Lower leg skin (tissue), 4 donors: ENCODE data around the gene IRF2BPL. TPM values are rescaled to one million over a fixed set of nuclear protein-coding genes. Genes with fewer than 3 reads are reported as not detected.

Experiments
- DNase-seq, 2 donors: peaks; one replicate each; pipeline ENCODE4 v3.0.0-alpha.2; 2019; ENCODE audit warnings: low spot score in 2 of 2
- H3K4me3 ChIP-seq: fragments of 200-600 bp; sonication (generic); 2 replicates; pipeline ENCODE4 v1.5.1; 2017; ENCODE audit warnings: mild to moderate bottlenecking, low read depth; ENCODE audit not compliant: poor library complexity, severe bottlenecking
- POLR2A ChIP-seq, 2 donors: fragments of 450-650 bp; IDR thresholded peaks; one replicate each; pipeline ENCODE4 v1.6.1; 2016 to 2017; ENCODE audit warnings: antibody characterized with exemption in 2 of 2, mild to moderate bottlenecking in 1 of 2, moderate library complexity in 1 of 2
- WGBS, 2 donors: methylation state at CpG; one replicate each; pipeline ENCODE4 v1.1.5; 2018; 5-methylcytosine and 5-hydroxymethylcytosine counted together
- intact Hi-C: fragments of 100-400 bp; cut with DNase I; formaldehyde crosslinking; loops from one replicate; pipeline ENCODE4 v1.15.0; 2023; ENCODE audit warnings: low total_unique reads
- total RNA-seq, 4 donors: library from RNA; depleted of rRNA; stranded (reverse); fragments of >200 nt; gene quantifications; one replicate each; pipeline ENCODE4 v1.1.0, GENCODE V29; 2016
- TF ChIP-seq, protein P1 (sequence below), 3 donors: fragments of 450-650 bp; IDR thresholded peaks; one replicate each; pipeline ENCODE4 v1.5.1; 2016; ENCODE audit warnings: antibody characterized with exemption in 3 of 3, mild to moderate bottlenecking in 3 of 3, moderate library complexity in 2 of 3

Gene IRF2BPL
- total RNA-seq, 4 donors from 2014 or later, result 64.5 to 100 (median 94.0) TPM

DNA sequence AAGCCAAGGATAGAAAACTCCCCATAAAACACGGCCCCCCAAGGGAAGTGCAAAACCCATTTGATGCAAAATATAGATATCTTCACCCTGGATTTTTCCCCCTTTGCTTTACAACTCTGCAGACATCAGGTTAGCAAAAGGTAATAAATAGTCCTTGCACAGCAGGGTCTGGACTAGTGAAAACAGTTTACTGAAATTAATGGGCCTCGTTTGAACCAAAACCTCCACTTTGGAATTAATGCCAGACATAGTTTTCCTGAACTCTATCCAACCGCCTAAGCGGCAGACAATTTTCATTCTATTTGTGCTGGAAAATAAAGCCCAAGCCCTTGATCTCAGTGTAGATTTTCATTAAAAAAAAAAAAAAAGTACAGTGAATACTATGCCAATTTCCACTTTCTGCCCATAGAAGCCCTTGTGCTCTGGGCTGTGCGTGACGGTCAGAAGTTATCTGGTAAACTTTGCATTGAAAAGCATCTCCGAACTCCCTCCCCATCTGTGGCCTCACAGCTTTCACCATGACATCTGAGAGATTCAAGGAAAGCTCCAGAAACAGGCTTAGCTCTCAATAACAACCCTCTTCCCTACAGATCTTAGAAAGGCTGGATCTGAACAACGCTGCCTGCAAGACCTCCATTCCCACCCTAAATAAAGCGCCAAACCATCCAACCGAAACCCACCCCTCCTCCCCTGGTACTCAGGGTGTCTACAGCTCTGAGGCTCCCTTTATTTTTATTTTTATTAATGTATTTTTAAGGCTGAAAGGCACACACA is 11.0 kb upstream of the IRF2BPL start:
- H3K4me3 ChIP-seq, result no peak overlapping the region
- 8% methylated on average over 10 of the region's 10 CpGs for WGBS, 2 donors
- intact Hi-C loops, result no loop called here
- no peak for DNase-seq
- TF ChIP-seq, protein P1, sequence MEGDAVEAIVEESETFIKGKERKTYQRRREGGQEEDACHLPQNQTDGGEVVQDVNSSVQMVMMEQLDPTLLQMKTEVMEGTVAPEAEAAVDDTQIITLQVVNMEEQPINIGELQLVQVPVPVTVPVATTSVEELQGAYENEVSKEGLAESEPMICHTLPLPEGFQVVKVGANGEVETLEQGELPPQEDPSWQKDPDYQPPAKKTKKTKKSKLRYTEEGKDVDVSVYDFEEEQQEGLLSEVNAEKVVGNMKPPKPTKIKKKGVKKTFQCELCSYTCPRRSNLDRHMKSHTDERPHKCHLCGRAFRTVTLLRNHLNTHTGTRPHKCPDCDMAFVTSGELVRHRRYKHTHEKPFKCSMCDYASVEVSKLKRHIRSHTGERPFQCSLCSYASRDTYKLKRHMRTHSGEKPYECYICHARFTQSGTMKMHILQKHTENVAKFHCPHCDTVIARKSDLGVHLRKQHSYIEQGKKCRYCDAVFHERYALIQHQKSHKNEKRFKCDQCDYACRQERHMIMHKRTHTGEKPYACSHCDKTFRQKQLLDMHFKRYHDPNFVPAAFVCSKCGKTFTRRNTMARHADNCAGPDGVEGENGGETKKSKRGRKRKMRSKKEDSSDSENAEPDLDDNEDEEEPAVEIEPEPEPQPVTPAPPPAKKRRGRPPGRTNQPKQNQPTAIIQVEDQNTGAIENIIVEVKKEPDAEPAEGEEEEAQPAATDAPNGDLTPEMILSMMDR (IDR thresholded peaks at IDR 0.05), result no peak
- TF ChIP-seq POLR2A (IDR thresholded peaks at IDR 0.05), result no peak

DNA sequence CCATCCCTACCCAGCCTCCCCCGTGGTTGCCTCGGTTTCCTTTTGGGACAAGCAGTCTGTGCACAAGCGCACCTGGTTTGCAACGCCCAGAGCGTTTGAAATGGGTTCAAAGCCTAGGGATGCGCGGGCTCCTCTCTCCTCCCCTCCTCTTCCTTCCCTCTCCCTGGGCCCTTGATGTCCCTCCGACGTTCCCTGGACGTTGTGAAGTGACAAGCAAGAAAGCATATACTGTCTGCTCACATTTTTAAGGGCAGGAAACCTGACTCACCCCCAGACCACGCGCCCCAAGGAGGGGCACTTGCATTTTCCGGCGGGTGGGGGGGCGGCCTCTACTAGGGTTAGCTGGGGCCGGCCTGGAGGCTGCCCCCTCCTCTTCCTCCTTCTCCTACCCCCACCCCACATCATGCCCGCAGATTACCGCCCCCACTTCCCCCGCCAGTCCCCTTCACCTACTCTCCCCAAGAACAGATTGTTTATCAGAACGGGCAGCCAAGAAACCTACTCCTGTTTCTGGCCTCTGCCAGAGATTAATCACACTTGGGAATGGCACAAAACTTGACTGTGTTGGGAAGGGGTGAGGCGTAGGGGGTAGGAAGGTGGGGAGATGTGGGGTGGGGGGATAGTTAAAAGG is 9.5 kb upstream of the IRF2BPL start:
- DNase-seq, result no peak
- TF ChIP-seq, protein P1 (IDR thresholded peaks at IDR 0.05), result no peak
- no peak for TF ChIP-seq POLR2A (IDR thresholded peaks at IDR 0.05)
- no peak overlapping the region for H3K4me3 ChIP-seq
- WGBS, 2 donors, result 16 to 20% methylated on average over 21 of the region's 21 CpGs
- intact Hi-C loops, result no loop called here

DNA sequence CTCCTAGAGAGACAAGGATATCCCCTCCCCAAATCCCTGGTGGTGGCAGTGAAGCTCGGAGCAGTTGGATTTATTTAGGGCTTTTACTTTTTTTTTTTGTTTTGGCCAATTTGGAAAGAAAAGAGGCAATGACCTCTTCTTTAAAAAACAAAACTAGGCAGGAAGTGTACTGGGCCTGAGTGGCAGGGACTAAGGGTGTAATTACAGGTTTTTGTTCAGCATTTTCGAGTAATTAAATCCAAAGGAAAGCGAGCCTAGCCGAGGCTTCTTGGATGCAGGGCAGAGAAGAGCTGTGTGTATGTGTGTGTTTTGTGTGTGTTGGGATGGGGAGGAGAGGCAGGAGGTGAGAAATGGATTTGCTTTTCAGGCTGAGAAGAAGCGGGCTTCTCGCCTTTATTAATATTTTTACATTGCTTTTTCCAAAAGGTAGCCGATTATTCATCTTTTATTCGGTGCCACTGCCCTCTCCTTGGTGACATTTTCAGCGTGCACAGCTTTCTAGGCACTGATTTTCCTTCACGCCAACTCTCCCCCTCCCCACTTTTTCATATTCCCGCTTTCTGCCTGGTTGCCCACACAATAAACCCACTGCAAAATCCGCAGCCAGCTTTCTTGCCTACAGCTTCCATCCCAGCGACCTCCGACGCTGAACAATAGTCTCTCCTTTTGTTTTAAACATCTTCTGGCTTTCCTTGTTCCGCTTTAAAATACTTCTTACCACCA is 8.9 kb upstream of the IRF2BPL start:
- H3K4me3 ChIP-seq, result no peak overlapping the region
- 58 to 71% methylated on average over 16 of the region's 16 CpGs for WGBS, 2 donors
- TF ChIP-seq, protein P1 (IDR thresholded peaks at IDR 0.05), result no peak
- no peak for TF ChIP-seq POLR2A (IDR thresholded peaks at IDR 0.05)
- no peak for DNase-seq
- intact Hi-C loops, result no loop called here

DNA sequence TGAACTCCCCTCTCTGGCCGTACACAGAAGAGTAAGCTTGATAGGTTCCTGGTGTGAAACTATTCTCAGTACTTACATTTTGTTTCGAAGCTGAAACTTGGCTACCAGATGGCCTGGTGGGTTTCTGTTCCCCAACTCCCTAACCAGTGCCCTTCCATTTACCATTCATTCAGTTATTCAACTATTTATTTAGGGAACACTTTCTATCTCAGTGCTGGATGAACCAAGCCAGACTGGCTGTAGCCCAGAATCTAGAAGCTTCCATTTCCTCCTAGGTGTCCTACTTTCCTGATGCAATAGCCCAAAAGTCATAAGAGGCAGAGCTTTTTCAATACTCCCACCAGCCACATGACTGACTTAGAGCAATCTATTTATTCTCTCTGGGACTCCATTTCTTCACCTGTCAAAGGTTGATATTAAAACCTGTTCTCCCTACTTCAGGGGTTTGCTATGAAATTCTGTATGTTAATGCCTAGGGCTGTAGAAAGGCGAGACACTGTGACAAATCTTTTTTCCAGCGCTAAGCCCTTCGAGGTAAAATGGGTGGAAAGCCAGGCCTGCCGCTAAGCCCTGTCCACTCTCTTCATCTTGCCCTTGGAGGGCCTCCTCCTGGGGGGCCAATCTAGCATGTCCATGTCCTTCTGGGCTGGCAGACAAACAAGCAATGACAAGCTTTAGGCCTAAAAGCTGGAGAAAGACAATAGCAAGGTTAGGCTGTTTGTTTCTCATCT is 8.1 kb upstream of the IRF2BPL start:
- WGBS, 2 donors, result 53 to 63% methylated on average over 6 of the region's 6 CpGs
- H3K4me3 ChIP-seq, result no peak overlapping the region
- TF ChIP-seq, protein P1 (IDR thresholded peaks at IDR 0.05), result no peak
- no peak for TF ChIP-seq POLR2A (IDR thresholded peaks at IDR 0.05)
- no peak for DNase-seq
- intact Hi-C loops, result no loop called here

DNA sequence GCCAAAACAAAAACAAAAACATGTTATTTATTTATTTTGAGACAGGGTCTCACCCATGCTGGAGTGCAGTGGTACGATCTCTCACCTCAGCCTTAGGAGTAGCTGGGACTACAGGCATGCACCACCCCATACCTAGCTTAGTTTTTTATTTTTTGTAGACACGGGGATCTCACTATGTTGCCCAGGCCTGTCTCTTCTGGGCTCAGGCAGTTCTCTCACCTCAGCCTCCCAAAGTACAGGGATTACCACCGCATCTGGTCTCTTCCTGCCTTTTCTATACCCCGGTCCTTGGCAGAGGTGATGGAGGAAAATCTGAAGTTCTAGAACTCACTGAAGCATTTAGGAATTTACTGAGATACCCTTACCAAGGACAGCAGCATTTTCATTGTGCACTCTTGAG is 6.8 kb upstream of the IRF2BPL start:
- intact Hi-C loops, result no loop called here
- no peak for DNase-seq
- 76 to 88% methylated on average over 4 of the region's 4 CpGs for WGBS, 2 donors
- no peak for TF ChIP-seq POLR2A (IDR thresholded peaks at IDR 0.05)
- TF ChIP-seq, protein P1 (IDR thresholded peaks at IDR 0.05), result no peak
- H3K4me3 ChIP-seq, result no peak overlapping the region
